ENCODE results near the gene PKP2.

DNA sequence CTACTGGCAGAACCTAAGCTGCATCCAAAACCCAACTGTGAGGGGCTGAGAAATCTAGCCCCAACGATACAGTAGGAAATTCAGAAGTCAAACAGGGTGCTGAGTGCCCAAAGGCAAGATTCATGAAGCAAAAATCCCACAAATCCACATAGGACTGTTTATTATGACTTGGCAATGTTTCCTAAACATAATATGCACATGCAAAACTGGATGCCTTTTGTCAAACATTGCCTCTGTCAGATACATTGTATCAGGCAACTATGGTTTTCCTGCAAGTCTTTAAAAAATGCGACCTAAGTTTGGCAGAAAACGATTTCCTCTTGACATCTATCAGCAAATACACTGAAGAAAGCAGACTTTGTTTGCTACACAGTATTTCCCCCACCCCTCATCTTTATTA is 113.5 kb downstream of the PKP2 start:
- TF ChIP-seq SMC3 (IDR thresholded peaks at IDR 0.05; ENCODE audit: low read depth, low read length) (no peak), MAFK (IDR thresholded peaks at IDR 0.05; ENCODE audit: low read depth, low read length) (no peak)
